Measurements from ENCODE around the gene ASB7. TPM values are rescaled to one million over a fixed set of nuclear protein-coding genes. Genes with fewer than 3 reads are reported as not detected.
A peak's percentile ranks its signal among the peaks of the same experiment; 100 is the strongest.

Gene ASB7
- total and polyA plus RNA-seq, 2 experiments from 2014 or later: 8.1 to 13.2 TPM

GRCh38 chr15:100687582-100688141, 85.3 kb downstream of the ASB7 start:
- H3K9me2 ChIP-seq (ENCODE audit: insufficient read depth): no peaks in the 10 kb centered on the region
- H3F3A ChIP-seq (ENCODE audit: insufficient read depth): peaks cover 32% of the 10 kb centered on the region
- TF ChIP-seq EZH2 (IDR thresholded peaks at IDR 0.05; ENCODE audit: insufficient read depth, poor library complexity, severe bottlenecking) (no peak), EZH2phosphoT487 (IDR thresholded peaks at IDR 0.05; ENCODE audit: insufficient read depth, low read depth) (no peak)
- H4K20me1 ChIP-seq (ENCODE audit: insufficient read depth): no peaks in the 10 kb centered on the region
- peak overlapping the region; percentile 79 for H3K9ac ChIP-seq
- peaks cover 31% of the 10 kb centered on the region for H3K4me1 ChIP-seq (ENCODE audit: insufficient read depth)
- WGBS, 2 experiments (ENCODE audit: low coverage in 1 of 2, low lambda C conversion rate in 2 of 2, missing lambda C conversion rate in 2 of 2): 3 to 5% methylated on average over 11 of the region's 11 CpGs
- H3K4me3 ChIP-seq: peak overlapping the region; percentile 64
- peak overlapping the region; percentile 98 for H3K27ac ChIP-seq
- no peaks in the 10 kb centered on the region for H3K79me2 ChIP-seq (ENCODE audit: insufficient read depth)
- no peaks in the 10 kb centered on the region for H3K36me3 ChIP-seq (ENCODE audit: low read depth)
- DNase-seq: peak; percentile 94
- H3K9me3 ChIP-seq (ENCODE audit: low read depth): no peaks in the 10 kb centered on the region
- in situ Hi-C loops (cut with MboI): no loop called here
- no peaks in the 10 kb centered on the region for H3K27me3 ChIP-seq (replicated peaks; ENCODE audit: insufficient read depth)
- peak overlapping the region; percentile 69; the same call in 1 of the 2 replicates for H2AFZ ChIP-seq
- H3K4me2 ChIP-seq (ENCODE audit: unreplicated experiment): peak overlapping the region; percentile 88

- in situ Hi-C loops (cut with MboI): no loop called here
- no peaks in the 10 kb centered on the region for H3K9me3 ChIP-seq (ENCODE audit: low read depth)
- H3K79me2 ChIP-seq (ENCODE audit: insufficient read depth): no peaks in the 10 kb centered on the region
- TF ChIP-seq EZH2phosphoT487 (IDR thresholded peaks at IDR 0.05; ENCODE audit: insufficient read depth, low read depth): no peak
- TF ChIP-seq EZH2 (IDR thresholded peaks at IDR 0.05; ENCODE audit: insufficient read depth, poor library complexity, severe bottlenecking): no peak
- H3K4me2 ChIP-seq (ENCODE audit: unreplicated experiment): peak overlapping the region; percentile 88
- peaks cover 31% of the 10 kb centered on the region for H3K4me1 ChIP-seq (ENCODE audit: insufficient read depth)
- 0 out of 2 replicates have a peak overlapping the region, but pooled peaks have one; percentile 69 for H2AFZ ChIP-seq
- 78 to 81% methylated on average over 13 of the region's 13 CpGs for WGBS, 2 experiments (ENCODE audit: low coverage in 1 of 2, low lambda C conversion rate in 2 of 2, missing lambda C conversion rate in 2 of 2)
- DNase-seq: no peak
- peak overlapping the region; percentile 79 for H3K9ac ChIP-seq
- H3K9me2 ChIP-seq (ENCODE audit: insufficient read depth): no peaks in the 10 kb centered on the region
- peak overlapping the region; percentile 98 for H3K27ac ChIP-seq
- H3F3A ChIP-seq (ENCODE audit: insufficient read depth): peaks cover 32% of the 10 kb centered on the region
- no peaks in the 10 kb centered on the region for H4K20me1 ChIP-seq (ENCODE audit: insufficient read depth)
- H3K36me3 ChIP-seq (ENCODE audit: low read depth): no peaks in the 10 kb centered on the region
- H3K27me3 ChIP-seq (replicated peaks; ENCODE audit: insufficient read depth): no peaks in the 10 kb centered on the region
- H3K4me3 ChIP-seq: peak overlapping the region; percentile 64; the same call in 1 of the 2 replicates
Observed at GRCh38 chr15:100688549-100689120, 86.2 kb downstream of the ASB7 start.

GRCh38 chr15:100689131-100689899, 86.9 kb downstream of the ASB7 start:
- Histone ChIP-seq H3K9me3 (ENCODE audit: low read depth) (no peaks in the 10 kb centered on the region), H3K27me3 (replicated peaks; ENCODE audit: insufficient read depth) (no peaks in the 10 kb centered on the region), H3F3A (ENCODE audit: insufficient read depth) (peaks cover 32% of the 10 kb centered on the region), H3K4me1 (ENCODE audit: insufficient read depth) (peaks cover 31% of the 10 kb centered on the region), H3K9ac (no peak overlapping the region), H3K9me2 (ENCODE audit: insufficient read depth) (no peaks in the 10 kb centered on the region), H3K36me3 (ENCODE audit: low read depth) (no peaks in the 10 kb centered on the region), H3K4me2 (ENCODE audit: unreplicated experiment) (no peak overlapping the region), H3K27ac (no peak overlapping the region), H4K20me1 (ENCODE audit: insufficient read depth) (no peaks in the 10 kb centered on the region), H3K4me3 (no peak overlapping the region), H3K79me2 (ENCODE audit: insufficient read depth) (no peaks in the 10 kb centered on the region), H2AFZ (no peak overlapping the region)
- in situ Hi-C loops (cut with MboI): no loop called here
- TF ChIP-seq EZH2 (IDR thresholded peaks at IDR 0.05; ENCODE audit: insufficient read depth, poor library complexity, severe bottlenecking) (no peak), EZH2phosphoT487 (IDR thresholded peaks at IDR 0.05; ENCODE audit: insufficient read depth, low read depth) (no peak)
- 97 to 98% methylated on average over 11 of the region's 11 CpGs for WGBS, 2 experiments (ENCODE audit: low coverage in 1 of 2, low lambda C conversion rate in 2 of 2, missing lambda C conversion rate in 2 of 2)
- DNase-seq: no peak

GRCh38 chr15:100690032-100690794, 87.8 kb downstream of the ASB7 start:
- no peaks in the 10 kb centered on the region for H3K9me3 ChIP-seq (ENCODE audit: low read depth)
- no peak overlapping the region for H3K4me3 ChIP-seq
- DNase-seq: no peak
- in situ Hi-C loops (cut with MboI): no loop called here
- TF ChIP-seq EZH2phosphoT487 (IDR thresholded peaks at IDR 0.05; ENCODE audit: insufficient read depth, low read depth) (no peak), EZH2 (IDR thresholded peaks at IDR 0.05; ENCODE audit: insufficient read depth, poor library complexity, severe bottlenecking) (no peak)
- WGBS, 2 experiments (ENCODE audit: low coverage in 1 of 2, low lambda C conversion rate in 2 of 2, missing lambda C conversion rate in 2 of 2): 91% methylated on average over 18 of the region's 18 CpGs
- H3K27ac ChIP-seq: no peak overlapping the region
- H3K36me3 ChIP-seq (ENCODE audit: low read depth): no peaks in the 10 kb centered on the region
- no peaks in the 10 kb centered on the region for H4K20me1 ChIP-seq (ENCODE audit: insufficient read depth)
- H3K27me3 ChIP-seq (replicated peaks; ENCODE audit: insufficient read depth): no peaks in the 10 kb centered on the region
- peaks cover 31% of the 10 kb centered on the region for H3K4me1 ChIP-seq (ENCODE audit: insufficient read depth)
- H3K9ac ChIP-seq: no peak overlapping the region
- peaks cover 32% of the 10 kb centered on the region for H3F3A ChIP-seq (ENCODE audit: insufficient read depth)
- no peak overlapping the region for H3K4me2 ChIP-seq (ENCODE audit: unreplicated experiment)
- H3K9me2 ChIP-seq (ENCODE audit: insufficient read depth): no peaks in the 10 kb centered on the region
- no peak overlapping the region for H2AFZ ChIP-seq
- H3K79me2 ChIP-seq (ENCODE audit: insufficient read depth): no peaks in the 10 kb centered on the region
